Measurements from ENCODE around the gene PLXNB3. TPM values are rescaled to one million over a fixed set of nuclear protein-coding genes. Genes with fewer than 3 reads are reported as not detected.

Gene PLXNB3
- total and polyA plus RNA-seq, 2 of the 13 experiments (the other 11 are each of a cell fraction or from before 2014, with no cell fraction given) = 3.0 to 6.9 TPM

DNA sequence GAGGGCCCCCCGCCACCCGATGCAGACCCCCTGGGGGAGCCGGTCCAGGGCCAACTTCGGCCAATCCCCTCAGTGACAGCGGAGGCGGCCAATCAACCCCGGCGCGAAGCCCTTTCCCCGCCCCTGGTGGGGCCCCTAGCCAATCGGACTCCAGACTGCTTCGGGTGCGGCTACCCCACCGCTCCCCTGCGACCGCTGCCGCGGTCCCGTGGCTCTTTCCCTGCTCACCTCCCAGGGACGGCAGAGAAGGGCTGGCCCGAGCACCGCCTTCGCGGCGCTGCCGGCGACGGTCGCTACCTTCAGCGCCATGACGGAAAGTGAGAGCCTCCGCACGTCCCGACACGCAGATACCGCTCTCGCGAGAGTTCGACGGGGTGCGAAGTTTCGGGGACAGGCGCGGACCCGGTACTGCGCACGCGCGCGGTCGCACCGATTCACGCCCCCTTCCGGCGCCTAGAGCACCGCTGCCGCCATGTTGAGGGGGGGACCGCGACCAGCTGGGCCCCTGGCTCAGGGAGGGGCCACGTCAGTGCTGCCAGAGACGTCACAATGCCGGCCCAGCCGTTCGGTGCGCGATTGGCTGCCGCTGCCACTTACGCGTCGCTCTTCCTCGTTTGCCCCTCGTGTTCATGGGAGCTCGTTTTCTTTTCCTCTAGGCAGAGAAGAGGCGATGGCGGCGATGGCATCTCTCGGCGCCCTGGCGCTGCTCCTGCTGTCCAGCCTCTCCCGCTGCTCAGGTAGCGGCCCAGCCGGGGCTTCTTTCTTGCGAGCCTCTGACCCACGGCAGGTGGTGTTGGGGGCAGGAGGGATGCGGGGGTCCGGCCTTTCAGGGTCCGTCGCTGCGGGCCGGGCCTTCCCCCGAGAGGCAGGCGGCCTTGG lies 30.2 kb downstream of the PLXNB3 start, which contains the start of the genes IDH3G and SSR4 (continued):
- peak; percentile 68 for TF ChIP-seq CTCF (CRISPR knock-in tag; IDR thresholded peaks at IDR 0.05)
- no peak for TF ChIP-seq FOXM1 (CRISPR knock-in tag; IDR thresholded peaks at IDR 0.05)
- TF ChIP-seq ZBTB20 (CRISPR knock-in tag; IDR thresholded peaks at IDR 0.05; ENCODE audit: borderline replicate concordance, low read depth) = no peak
- no peak for TF ChIP-seq ZSCAN21 (CRISPR knock-in tag; IDR thresholded peaks at IDR 0.05; ENCODE audit: borderline replicate concordance)
- TF ChIP-seq RERE (CRISPR knock-in tag; IDR thresholded peaks at IDR 0.05; ENCODE audit: low read depth) = peak; percentile 10; the same call in 1 of the 2 replicates
- TF ChIP-seq ZZZ3 (CRISPR knock-in tag; IDR thresholded peaks at IDR 0.05; ENCODE audit: borderline replicate concordance) = no peak
- no peak for TF ChIP-seq USF2 (IDR thresholded peaks at IDR 0.05; ENCODE audit: low read depth, low read length)
- TF ChIP-seq USF2 (CRISPR knock-in tag; IDR thresholded peaks at IDR 0.05; ENCODE audit: borderline replicate concordance) = no peak
- no peak for TF ChIP-seq ZNF260 (CRISPR knock-in tag; IDR thresholded peaks at IDR 0.05; ENCODE audit: borderline replicate concordance, low read depth)
- TF ChIP-seq ZNF256 (CRISPR knock-in tag; conservative IDR thresholded peaks at IDR 0.05) = no peak
- no peak for TF ChIP-seq GATA4 (IDR thresholded peaks at IDR 0.05; ENCODE audit: borderline replicate concordance, low read depth)
- TF ChIP-seq NR2C2 (CRISPR knock-in tag; IDR thresholded peaks at IDR 0.05; ENCODE audit: borderline replicate concordance) = no peak
- no peak for TF ChIP-seq NPAS2 (CRISPR knock-in tag; IDR thresholded peaks at IDR 0.05; ENCODE audit: borderline replicate concordance)
- no peak for TF ChIP-seq ZNF446 (CRISPR knock-in tag; IDR thresholded peaks at IDR 0.05)
- no peak for TF ChIP-seq MTA1 (CRISPR knock-in tag; IDR thresholded peaks at IDR 0.05; ENCODE audit: borderline replicate concordance)
- TF ChIP-seq ZSCAN25 (CRISPR knock-in tag; IDR thresholded peaks at IDR 0.05) = no peak
- no peak for TF ChIP-seq HES4 (CRISPR knock-in tag; IDR thresholded peaks at IDR 0.05; ENCODE audit: borderline replicate concordance)
- TF ChIP-seq MLLT10 (CRISPR knock-in tag; IDR thresholded peaks at IDR 0.05) = no peak
- TF ChIP-seq ZNF569 (CRISPR knock-in tag; IDR thresholded peaks at IDR 0.05; ENCODE audit: borderline replicate concordance) = no peak
- TF ChIP-seq ZNF34 (CRISPR knock-in tag; IDR thresholded peaks at IDR 0.05; ENCODE audit: borderline replicate concordance) = 0 out of 2 replicates have a peak, but pooled peaks have one; percentile 36

Measured in HepG2 (cell line).